ENCODE data around the gene SART3. TPM values are rescaled to one million over a fixed set of nuclear protein-coding genes. Genes with fewer than 3 reads are reported as not detected.
"Not testable (repeated sequence)": the region's sequence is repeated elsewhere in the genome, so short reads cannot be mapped to it uniquely, and the experiment has no call there.

Gene SART3
- polyA plus RNA-seq, 1 donor, result 33.8 TPM

GRCh38 chr12:108563136-108563803 is 2.3 kb upstream of the SART3 start:
- peak; percentile 89 for DNase-seq

GRCh38 chr12:108562348-108563135 is 1.6 kb upstream of the SART3 start, which contains the start of gene ISCU:
ISCU (plus strand) TSS chr12:108562596; CDS start chr12:108562623, 27 bp downstream.
- DNase-seq, result peak; percentile 99

- DNase-seq, result peak; percentile 31
Measured at GRCh38 chr12:108561852-108562347, 927 bp upstream of the SART3 start.

GRCh38 chr12:108560321-108560721 is 652 bp downstream of the SART3 start:
- DNase-seq, result no peak

GRCh38 chr12:108559748-108560147 is 1.2 kb downstream of the SART3 start:
- no peak for DNase-seq

GRCh38 chr12:108559007-108559655 is 1.8 kb downstream of the SART3 start:
- no peak for DNase-seq

- DNase-seq, result not testable (repeated sequence)
Measured at GRCh38 chr12:108555383-108555782, 5.6 kb downstream of the SART3 start.

- DNase-seq, result no peak
Measured at GRCh38 chr12:108553799-108554198, 7.2 kb downstream of the SART3 start.

GRCh38 chr12:108551535-108551934 is 9.4 kb downstream of the SART3 start:
- DNase-seq, result no peak

- DNase-seq, result no peak
Measured at GRCh38 chr12:108548954-108549521, 11.9 kb downstream of the SART3 start.

- DNase-seq, result no peak
Measured at GRCh38 chr12:108547686-108548085, 13.3 kb downstream of the SART3 start.

- no peak for DNase-seq
Measured at GRCh38 chr12:108543652-108544051, 17.3 kb downstream of the SART3 start.

GRCh38 chr12:108542320-108542719 is 18.7 kb downstream of the SART3 start:
- DNase-seq, result no peak

GRCh38 chr12:108538616-108539195 is 22.3 kb downstream of the SART3 start:
- no peak for DNase-seq

GRCh38 chr12:108538146-108538545 is 22.8 kb downstream of the SART3 start:
- DNase-seq, result no peak

- no peak for DNase-seq
Measured at GRCh38 chr12:108531929-108532848, 28.8 kb downstream of the SART3 start.

GRCh38 chr12:108530161-108530560 is 30.8 kb downstream of the SART3 start:
- DNase-seq, result no peak

GRCh38 chr12:108527166-108527496 is 33.8 kb downstream of the SART3 start:
- DNase-seq, result no peak

- no peak for DNase-seq
Measured at GRCh38 chr12:108526482-108527165, 34.3 kb downstream of the SART3 start.

GRCh38 chr12:108525681-108526080 is 35.3 kb downstream of the SART3 start:
- no peak for DNase-seq

- DNase-seq, result no peak
Measured at GRCh38 chr12:108523365-108523764, 37.6 kb downstream of the SART3 start.

Data from hindlimb muscle (tissue), 1 donor.